GM19452 (cell line): Measurements from ENCODE around the gene CCDC92.

ENCODE experiments used
- ATAC-seq: cut with Tn5 transposase; IDR thresholded peaks from one replicate; pipeline ENCODE4 v1.9.1; 2021; ENCODE audit not compliant: unreplicated experiment

The CCDC92 gene

DNA sequence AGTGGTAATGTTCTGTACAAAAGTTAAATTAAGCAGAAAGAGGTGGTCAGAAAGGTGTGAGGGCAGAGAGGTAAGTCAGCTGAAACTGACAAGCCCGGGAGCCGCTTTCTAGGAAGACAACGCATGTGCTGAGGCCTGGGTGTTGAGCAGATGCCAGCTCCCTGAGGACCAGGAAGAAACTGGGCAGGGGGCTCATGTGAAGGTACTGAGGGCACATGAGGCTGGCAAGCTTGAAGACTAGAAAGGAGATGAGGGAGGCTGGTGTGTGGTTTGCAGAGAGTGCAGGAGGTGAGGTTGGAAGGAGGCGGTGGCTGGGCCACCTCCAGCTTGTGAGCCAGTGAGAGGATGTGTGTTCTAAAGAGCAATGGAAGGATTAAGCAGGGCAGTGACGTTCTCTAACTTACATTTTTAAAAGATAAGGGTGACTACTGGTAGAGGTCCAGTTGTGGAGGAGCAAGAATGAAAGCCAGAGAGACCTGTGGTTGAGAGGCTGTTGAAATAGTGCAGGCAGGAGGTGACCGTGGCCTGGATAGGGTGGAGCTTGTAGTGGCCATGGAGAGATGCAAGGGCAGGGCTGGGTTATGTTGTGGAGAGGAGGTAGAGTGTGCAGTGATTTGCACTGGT lies 29.5 kb upstream of the CCDC92 start:
- no peak for ATAC-seq

DNA sequence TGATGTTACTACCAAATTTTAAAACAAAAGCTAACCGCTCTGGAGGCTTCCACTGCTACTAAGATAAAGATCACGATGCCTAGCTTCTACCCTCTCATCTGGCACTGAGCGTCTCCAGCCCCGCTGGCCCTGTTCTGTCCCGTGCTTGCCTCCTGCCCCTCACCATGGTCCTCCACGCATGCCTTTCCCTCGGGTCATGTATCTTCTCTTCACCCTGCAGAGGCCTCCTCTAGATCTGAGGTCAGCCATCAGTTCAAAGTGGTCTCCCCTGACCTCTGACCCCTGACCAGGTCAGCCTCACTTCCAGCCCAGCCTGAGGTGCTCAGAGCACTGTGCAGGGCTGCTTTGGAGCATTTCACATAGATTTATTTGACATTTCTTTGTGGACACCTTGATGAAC lies 28.7 kb upstream of the CCDC92 start:
- no peak for ATAC-seq

DNA sequence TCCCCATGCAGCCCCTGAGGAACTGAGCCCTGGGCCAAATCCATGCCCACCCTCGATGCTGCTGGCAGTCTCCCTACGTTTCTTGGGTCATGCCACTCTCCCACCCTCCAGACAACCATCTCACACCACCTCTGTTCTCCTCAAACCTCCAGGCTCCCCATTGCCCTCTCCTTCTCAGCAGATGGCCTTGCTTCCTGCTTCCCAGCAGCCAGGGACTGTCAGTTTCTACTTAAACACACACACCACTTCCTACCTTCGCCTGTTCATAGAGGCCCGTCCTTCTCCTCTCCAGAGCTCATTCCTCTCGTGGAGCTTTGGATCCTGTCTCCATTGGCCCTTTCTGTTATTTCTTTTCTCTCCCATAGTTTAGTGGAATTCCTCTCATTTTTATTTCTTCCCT lies 27.5 kb upstream of the CCDC92 start:
- ATAC-seq: no peak

DNA sequence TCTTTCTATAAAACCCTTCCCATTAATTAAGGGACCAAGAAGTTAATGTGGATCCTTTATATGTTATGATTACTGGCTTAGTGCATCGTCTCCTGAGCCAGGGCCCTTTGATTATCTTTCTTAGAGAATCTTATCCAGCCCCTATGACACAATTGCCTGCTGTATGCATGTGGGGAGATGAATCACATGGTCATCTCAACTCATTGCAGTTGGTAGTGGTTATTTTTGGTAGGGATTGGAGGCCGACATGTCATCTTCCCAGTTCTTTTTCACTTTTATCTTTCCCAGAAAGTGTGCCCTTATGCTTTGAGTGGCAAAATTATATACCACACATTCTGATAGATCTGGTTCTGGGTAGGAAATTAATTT lies 26.3 kb upstream of the CCDC92 start:
- no peak for ATAC-seq

DNA sequence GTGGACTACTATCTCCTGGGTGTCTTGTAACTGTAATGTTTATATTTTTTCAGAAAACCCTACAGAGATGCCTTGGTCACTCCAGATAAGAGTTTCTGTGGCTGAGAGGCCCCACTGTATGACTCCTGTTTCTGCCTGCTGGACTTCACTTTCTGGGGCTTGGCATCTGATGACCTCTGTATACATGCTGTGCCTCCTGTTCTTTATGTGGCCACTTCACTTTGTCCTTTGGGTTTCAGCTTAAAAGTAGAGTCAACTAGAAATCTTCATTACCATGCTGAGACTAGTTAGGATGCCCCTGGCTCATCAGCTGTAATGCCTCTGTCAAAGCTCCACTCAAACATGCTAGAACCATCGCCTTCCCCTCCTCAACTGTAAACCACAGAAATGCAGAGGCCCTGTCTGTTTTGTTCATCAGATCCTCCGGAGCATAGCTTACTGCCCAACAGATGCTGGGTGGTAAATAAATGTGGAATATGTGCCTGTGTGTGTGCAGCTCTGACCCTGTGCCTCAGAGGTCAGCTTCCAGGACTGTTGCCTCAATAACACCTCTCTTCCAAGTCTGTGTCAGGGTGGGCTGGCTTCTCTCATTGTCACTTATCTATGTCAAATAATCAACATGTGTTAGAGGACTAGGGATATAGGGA lies 25.8 kb upstream of the CCDC92 start:
- ATAC-seq: no peak

DNA sequence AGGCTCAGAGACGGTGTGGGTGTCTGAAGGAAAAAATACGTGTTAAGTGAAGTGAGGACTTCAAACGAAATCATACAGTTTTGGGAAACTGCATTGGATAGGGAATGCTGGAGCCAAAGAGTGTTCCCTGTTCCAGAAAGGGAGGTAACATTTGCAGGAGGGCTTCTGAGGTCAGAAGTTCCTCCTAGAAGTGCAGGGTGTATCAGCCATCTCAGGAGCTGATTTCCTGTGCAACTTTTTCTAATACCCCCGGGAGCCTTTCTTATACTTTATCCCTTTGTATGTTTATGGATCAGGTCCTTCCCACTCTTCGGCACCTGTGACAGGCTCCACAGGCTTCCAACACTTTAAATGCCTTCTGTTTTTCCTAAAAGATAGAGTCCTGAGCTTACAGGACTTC lies 25.3 kb upstream of the CCDC92 start:
- ATAC-seq: no peak

DNA sequence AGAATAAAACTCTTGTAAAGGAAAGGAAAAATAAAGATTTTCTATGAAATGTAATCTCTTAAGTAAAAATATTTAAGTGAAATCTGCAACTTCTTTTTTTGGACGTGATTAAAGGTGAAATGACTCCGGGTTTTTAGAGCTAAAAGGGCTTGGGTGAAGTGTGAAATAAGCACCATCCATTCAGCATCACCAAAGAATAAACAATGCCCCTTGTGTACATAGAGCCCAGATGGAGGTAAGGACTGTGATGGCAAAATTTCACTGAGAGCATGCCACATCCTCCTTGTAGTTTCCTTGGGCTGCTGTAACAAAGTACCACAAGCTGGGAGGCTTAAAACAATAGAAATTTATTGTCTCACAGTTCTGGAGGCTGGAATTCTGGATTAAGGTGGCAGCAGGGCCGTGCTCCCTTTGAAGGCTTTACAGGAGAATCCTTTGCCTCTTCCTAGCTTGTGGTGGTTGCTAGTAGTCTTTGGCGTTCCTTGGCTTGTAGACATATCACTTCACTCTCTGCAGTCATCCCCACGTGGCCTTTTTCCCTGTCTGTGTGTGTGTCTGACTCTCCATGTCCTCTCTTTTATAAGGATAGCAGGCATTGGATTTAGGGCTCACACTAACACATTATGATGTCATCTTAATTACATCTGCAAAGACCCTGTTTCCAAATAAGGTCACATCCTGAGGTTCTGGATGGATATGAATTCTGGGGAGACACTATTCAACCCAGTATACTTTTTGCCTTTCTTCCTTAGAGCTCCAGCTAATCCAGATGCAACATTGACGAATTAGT lies 24.6 kb upstream of the CCDC92 start:
- no peak for ATAC-seq

DNA sequence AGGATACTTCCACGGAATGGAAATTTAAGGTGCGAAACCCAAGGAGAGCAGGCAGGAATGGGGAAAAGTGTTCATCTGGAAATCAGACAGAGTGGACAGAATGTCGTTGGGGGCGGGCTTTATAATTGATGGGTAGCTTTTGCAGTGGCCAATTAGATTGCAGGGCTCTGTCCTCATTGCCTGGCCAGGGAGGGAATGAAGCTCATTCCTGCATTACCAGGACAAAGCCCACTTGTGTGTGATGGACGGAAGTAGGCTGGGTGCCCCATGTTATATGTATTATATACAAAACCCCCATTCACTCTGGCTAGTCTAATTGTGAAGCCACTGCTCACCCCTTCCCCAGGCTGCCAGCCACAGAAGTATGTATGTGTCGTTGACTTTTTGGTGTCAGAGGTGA lies 23.9 kb upstream of the CCDC92 start:
- ATAC-seq: no peak

DNA sequence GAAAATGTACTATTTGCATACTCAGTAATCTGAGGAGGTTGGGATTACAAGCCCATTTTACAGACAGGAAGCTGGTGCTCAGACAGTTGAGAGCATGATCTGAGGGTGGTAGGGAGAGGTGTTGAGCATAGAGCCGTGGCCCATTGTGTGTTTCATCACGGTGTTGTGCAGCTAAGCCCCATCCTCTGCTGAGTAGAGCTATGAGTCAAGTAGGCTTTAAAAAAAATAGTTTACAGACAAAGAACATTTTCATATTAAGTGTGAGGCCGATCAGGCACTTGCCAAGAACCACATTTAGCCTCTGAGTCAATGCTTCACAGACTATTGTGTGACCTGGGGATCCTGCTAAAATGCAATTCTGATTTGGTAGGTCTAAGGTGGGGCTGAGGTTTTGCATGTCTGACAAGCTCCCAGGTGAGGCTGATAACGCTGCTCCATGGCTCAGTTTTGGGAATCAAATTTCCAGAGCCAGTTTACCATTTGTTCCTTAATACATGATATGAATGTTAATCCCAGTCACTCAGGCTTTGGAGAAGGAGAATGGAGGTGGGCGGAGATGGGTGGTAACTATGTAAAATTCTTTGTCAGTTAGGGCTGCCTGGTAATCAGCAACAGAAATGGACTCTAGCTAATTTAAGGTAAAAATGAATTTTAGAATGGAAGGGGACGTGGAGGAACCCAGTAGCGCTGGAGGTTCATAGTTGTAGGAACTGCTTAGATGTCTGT lies 22.6 kb upstream of the CCDC92 start:
- ATAC-seq: no peak

DNA sequence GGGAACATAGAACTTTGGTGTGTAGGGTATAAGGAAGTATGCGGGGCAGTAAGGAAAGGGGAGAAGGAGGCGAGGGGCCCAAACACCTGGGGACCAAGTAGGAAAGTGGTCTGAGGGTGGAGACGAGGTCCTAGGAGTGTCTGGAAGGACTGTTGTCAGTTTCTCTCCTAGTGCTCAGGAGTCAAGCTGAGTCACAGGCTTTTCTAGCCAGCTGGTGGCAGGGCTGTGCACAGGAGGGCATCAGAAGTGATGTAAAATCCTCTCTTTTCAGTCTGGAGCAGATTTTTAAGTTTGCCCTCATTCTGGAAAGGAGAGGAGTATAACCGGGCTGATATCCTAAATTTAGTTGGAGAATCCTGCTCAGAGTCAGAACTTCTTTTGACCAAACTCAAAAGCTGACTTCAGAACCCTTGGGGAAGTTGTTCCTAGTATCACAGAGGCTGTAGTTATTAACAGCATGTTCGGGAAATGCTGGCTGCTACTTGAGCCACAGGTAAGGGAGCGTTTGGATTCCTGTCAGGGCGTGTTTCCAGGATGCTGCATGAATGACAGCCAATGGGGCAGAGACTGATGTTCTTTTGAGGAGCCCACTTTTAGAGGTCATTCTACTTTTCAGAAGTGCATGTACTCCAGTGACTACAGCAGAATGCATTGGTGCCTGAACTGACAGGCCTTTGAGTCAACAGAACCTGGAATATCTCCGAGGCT lies 19.6 kb upstream of the CCDC92 start:
- ATAC-seq: no peak

DNA sequence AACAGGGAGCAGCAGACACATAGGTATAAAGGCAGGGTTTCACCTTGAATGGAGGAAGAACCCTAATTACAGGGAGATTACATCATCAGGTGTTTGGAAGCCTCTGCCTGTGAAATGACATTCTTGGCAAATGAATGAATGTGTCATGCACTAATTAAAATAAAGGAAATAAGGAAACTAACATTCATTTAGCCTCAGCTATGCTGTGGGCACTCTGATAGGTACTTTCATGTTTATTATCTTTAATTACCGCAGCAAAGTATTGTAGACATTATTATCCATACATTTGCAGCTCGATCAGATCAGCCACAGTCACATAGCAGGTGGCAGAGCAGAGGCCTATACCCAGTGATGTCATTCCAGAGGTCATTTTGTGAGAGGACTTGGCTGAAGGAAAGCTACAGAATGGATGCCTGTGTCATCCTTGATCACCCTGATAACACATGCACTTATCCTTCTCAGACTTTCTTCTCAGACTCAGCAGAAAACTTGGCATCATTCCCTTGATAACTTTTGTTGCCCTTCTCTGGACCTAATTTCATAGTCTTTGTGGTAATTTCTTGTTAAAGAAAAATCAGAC lies 18.8 kb upstream of the CCDC92 start:
- no peak for ATAC-seq

DNA sequence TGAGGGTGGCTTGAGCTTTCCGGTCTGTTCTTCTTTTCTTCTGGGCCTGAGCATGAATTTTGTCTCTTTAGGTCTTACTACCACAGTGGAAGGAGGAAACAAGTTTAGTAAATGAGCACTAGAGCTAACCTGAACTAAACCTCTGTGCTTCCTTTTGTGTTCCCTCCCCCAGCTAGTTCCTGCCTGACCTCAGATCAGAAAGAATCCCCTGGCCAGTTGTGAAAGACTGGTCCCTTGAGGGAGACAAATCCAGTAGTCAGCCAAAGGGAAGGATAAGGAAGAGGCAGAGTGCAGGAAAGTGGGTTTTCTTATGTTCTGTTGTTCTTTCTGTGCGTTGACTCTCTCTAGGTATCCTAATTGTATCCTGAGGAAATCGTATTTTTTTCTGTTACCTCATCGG lies 17.9 kb upstream of the CCDC92 start:
- ATAC-seq: no peak

DNA sequence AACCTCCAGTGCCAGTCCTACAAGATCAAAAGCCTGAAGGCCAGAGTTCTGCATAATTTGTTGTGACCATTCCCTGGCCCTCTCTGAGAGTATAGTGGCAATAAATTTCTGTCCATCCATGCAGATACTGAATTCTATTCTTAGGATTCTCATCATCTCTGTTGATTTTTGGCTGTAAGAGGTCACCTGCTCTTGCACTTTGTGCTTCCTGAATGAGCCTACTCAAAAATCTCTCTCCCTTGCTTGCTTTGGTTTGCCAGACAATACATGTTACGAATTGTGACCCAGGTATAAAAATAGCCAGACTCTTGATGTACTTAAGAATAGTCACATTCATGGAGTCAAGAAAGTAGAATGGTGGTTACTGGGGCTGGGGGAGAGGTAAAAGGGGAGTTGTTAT lies 17.1 kb upstream of the CCDC92 start:
- no peak for ATAC-seq

DNA sequence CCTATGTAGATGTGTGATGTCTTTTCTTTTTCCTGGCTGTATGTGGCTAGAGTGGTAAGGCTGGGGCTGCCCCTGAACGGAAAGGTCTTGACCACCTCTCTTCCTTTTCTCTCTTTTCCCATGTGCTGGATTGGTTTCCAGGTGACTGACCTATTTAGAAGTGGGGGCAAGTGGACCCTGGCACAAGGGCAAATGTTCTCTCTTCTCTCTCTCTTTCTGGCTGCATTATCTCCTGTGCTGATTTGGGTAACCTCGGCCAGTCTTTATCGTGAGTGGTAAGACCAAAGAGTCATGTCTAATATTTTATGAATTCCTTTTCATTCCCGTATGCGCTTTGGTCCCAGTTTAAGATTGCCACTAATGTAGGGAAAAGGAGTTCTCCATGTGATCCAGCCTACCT lies 16.5 kb upstream of the CCDC92 start:
- no peak for ATAC-seq

DNA sequence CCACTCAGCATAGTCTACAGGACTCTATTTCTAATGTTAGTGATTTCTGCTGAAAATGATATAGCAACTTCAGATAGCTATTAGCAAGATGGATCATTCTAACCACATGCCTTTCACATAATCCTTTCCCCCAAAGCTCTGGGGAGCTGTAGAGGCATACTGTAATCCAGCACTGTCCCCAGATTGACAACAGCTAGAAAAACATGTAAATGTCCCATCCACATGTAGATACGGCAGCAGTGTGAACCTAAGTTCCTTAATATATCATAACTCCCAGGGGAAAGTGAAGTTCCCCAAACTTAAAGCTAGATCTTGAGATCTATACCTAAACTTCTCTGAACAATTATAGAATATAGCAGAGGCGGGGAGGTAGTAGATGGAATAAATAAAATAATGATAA lies 14.4 kb upstream of the CCDC92 start:
- ATAC-seq: no peak

DNA sequence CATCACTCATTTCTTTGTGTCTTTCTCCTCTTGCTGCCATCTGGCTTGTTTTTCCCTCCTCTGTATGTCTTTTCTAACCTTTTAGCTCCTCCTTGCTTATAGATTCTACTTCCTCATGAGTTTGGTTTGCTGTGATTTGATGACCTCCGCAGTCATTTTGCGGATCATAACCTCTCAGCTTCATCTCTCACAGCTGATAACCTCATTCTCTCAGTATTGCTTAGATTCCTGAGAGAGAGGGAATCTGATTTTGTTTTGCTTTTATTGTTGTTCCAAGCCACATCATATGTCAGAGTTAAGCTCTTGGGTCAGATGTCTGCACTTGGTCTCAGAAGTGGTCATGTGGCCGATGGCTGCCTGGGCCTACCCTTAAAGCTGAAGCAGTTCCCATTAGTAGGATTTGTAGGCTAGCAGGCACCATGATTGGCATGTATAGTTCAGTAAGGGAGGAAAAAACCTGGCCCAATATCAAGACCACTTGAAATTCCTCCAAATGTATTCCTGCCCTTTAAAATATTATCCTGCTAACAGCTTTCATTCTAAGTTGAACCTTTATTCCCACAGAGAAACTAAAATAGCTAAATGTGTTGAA lies 13.8 kb upstream of the CCDC92 start:
- no peak for ATAC-seq

DNA sequence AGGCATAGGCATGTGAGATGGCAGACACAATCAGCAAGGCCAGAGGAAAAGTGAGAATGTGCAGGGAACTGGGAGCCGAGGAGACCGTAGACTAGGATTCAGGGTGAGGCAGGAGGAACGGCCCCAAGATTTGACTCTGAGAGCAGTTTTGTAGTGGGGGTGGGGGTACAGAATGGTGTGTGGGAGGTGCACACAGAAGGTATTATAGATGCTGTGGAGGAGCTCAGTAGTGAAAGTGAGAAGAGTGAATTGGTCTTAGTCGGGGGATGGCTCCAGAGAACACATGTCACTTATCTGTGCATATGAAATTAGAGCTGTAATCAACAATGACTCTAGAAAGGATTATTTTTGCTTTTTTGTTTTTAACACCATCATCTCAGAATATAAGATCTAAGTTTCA lies 12.3 kb upstream of the CCDC92 start:
- ATAC-seq: no peak

DNA sequence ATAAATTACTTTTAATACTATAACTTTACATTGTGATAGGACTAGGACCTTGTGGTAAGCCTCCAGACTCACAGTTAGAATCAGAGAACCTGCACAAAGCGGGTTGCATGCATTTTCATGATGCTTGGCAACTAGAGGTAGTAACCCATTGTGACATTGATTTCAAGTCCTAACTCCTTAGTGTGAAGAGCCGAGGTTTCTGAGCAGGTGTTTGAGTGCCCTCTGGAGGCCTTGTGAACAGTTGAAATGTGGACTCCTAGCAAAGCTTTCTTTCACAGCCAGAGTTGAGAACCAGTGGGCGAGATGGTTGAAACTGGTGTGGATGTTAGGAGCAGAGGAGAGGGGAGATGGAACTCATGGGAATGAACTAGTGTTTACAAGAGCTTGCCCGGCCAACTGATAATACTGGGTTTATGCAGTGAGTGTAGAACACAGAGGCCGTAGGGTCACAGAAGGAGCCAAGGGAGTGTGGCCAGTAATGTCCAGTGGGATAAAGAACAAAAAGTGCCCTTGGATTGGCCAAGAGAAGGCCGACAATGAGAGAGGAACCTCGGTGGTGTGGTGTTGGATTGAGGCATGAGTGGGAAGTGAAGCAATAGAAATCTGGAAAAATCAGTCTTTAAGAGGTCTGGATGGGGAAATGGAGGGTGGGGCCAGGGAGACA lies 11.3 kb upstream of the CCDC92 start:
- ATAC-seq: peak; percentile 56

DNA sequence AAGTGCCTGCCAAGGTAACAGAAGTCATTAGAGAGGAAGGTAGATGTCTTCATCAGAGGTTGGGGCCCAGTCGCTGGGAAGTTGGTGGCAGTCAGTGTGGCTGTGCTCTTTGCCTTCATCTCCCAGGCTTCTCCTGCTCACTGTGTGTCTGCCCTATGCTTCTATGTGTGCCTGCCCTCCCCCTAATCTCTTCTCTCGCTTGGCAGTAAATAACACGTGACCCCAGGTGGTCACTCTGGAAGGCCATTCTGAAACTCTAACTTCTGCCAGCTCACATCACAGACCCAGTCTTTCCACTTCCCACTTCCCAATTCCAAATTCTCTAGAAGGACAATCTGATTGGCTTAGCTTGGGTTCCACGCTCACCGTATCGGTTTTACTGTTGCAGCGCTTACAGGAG lies 9.6 kb upstream of the CCDC92 start:
- no peak for ATAC-seq

DNA sequence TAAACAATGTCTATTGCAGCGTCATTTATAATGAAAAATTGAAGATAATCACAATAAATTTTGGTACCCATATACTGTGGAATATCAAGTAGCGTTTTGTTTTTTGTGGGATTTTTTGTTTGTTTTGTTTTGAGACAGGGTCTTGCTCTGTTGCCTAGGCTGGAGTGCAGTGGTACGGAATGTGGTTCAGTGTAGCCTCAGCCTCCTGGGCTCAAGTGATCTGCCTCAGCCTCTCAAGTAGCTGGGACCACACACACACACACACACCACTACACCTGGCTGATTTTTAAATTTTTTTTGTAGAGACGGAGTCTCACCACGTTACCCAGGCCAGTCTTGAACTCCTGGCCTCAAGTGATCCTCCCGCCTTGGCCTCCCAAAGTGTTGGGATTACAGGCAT lies 6.9 kb upstream of the CCDC92 start:
- ATAC-seq: no peak
